H1 (cell line): ENCODE measurements around the gene MRPL45.

ENCODE experiments used
- POLR2AphosphoS5 ChIP-seq: IDR thresholded peaks from 2 replicates; pipeline ENCODE4 v1.6.1; 2011; ENCODE audit warnings: low read depth, low read length
- RFX5 ChIP-seq: IDR thresholded peaks from 2 replicates; pipeline ENCODE4 v1.6.1; 2011; ENCODE audit warnings: low read depth, low read length, improper control_type of control experiment, borderline replicate concordance
- TF ChIP-seq, protein P1 (sequence below), 3 experiments: IDR thresholded peaks; 1 replicate in 2 of 3; 2 replicates in 1 of 3; pipeline versions ENCODE4 v1.5.1 to v1.6.1; 2011; ENCODE audit warnings: low read length in 3 of 3, mild to moderate bottlenecking in 3 of 3, inconsistent platforms in 2 of 3, low read depth in 1 of 3, moderate library complexity in 1 of 3; ENCODE audit not compliant: insufficient read depth in 1 of 3; ENCODE audit errors: control extremely low read depth in 1 of 3

DNA sequence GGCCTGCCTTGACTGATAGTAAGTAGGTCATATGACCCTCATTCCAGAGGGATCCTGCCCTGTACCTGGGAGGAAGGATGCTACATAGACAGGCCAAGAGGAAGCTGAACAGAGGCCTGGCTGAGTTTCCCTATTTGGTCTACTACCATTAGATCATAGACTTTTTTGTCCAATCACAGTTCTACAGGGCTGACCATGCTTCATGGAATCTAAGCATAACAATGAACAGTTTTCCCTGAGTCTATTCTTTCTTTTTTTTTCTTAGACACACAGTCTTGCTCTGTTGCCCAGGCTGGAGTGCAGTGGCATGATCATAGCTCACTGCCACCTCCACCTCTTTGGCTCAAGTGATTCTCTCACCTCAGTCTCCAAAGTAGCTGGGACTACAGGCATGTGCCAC lies 42.9 kb downstream of the MRPL45 start:
- TF ChIP-seq POLR2AphosphoS5 = no peak
- TF ChIP-seq RFX5 = no peak
- TF ChIP-seq, protein P1, sequence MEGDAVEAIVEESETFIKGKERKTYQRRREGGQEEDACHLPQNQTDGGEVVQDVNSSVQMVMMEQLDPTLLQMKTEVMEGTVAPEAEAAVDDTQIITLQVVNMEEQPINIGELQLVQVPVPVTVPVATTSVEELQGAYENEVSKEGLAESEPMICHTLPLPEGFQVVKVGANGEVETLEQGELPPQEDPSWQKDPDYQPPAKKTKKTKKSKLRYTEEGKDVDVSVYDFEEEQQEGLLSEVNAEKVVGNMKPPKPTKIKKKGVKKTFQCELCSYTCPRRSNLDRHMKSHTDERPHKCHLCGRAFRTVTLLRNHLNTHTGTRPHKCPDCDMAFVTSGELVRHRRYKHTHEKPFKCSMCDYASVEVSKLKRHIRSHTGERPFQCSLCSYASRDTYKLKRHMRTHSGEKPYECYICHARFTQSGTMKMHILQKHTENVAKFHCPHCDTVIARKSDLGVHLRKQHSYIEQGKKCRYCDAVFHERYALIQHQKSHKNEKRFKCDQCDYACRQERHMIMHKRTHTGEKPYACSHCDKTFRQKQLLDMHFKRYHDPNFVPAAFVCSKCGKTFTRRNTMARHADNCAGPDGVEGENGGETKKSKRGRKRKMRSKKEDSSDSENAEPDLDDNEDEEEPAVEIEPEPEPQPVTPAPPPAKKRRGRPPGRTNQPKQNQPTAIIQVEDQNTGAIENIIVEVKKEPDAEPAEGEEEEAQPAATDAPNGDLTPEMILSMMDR (IDR thresholded peaks at IDR 0.05; ENCODE audit: control extremely low read depth in 1 of 3, insufficient read depth in 1 of 3, low read depth in 1 of 3, low read length in 3 of 3) = no peak
